Skeletal muscle satellite cell (primary cell): ENCODE measurements around the gene UBE3B.

Experiments
- H3K27me3 ChIP-seq: 2 replicates; pipeline ENCODE4 v1.7.0; 2013; ENCODE audit warnings: low read length; ENCODE audit not compliant: control insufficient read depth, insufficient read depth
- H3K36me3 ChIP-seq: 2 replicates; pipeline ENCODE4 v1.7.0; 2013; ENCODE audit warnings: mild to moderate bottlenecking, control low read depth, low read length; ENCODE audit not compliant: insufficient read depth
- H3K4me1 ChIP-seq: 2 replicates; pipeline ENCODE4 v1.7.0; 2013; ENCODE audit warnings: low read length; ENCODE audit not compliant: control insufficient read depth, insufficient read depth
- H3K4me2 ChIP-seq: 2 replicates; pipeline ENCODE4 v1.7.0; 2013; ENCODE audit warnings: mild to moderate bottlenecking, low read length
- H3K4me3 ChIP-seq: 2 replicates; pipeline ENCODE4 v1.7.0; 2013; ENCODE audit warnings: low read length
- H3K9ac ChIP-seq: 2 replicates; pipeline ENCODE4 v1.7.0; 2013; ENCODE audit warnings: mild to moderate bottlenecking, low read depth, low read length, moderate library complexity
- H3K9me3 ChIP-seq: replicated peaks from 2 replicates; pipeline ENCODE4 v1.7.0; 2013; ENCODE audit warnings: mild to moderate bottlenecking, control low read depth, low read length

The UBE3B gene

DNA sequence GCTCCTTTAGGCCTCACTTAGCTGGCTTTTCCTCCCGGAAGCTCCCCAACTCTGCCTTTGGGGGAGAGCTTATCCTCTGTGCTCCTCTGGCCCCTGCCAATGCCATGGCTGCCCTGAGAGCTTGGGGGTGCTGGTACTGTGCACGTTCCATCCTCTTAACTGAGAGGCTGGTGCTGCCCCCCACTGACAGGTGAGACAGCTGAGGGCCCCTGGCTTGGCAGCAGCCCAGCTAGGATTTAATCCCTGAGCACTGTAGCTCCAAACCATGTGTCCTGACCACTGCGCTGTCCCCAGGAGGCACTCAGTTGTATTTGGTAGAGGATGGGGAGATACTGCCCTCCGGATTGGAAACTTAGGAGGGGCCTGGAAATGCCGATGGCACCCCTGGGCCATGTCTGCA lies 46.1 kb downstream of the UBE3B start:
- H3K36me3 ChIP-seq = peaks cover 60% of the 10 kb centered on the region
- H3K9me3 ChIP-seq = no peaks in the 10 kb centered on the region

DNA sequence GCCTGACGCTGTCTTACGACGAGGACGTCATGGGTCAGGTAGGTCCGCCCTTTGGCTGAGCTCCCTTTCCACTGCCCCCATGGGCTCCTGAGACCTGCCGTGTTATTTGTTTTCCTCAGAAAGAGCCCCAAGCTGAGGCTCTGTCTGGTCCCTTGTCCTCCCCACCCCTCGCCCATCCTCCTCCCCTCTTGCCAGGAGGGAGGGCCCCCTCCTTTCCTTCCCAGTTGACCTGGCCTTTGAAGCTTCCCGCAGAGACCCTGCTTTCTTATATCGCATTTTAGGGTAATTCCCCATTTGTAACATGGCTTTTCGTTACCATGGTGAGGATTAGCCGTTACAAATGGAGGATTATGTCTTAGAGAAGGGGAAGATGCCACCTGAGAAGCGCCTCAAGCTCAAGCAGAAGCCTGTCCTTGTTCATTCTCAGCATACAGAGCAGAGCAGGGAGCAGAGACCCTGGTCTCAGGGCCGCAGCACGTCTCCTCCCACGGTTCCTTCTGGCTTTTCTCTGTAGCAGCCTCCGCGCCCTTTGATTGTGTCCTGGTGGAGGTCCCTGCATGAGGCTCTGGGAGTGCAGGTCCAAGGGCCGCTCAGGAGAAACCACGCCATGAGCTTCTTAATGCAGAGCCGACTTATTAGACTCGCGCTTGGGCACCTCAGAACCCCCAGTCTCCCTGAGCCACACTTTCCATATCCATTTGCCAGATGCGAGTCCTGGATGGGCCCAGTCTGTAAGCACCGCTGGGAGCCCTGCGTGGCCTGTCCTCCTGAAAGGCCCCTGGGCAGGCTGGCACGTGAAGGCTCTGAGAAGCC lies 47.2 kb downstream of the UBE3B start:
- Histone ChIP-seq H3K4me1 (peaks cover 2% of the 10 kb centered on the region), H3K27me3 (no peaks in the 10 kb centered on the region), H3K4me3 (no peak overlapping the region), H3K36me3 (peaks cover 63% of the 10 kb centered on the region), H3K9ac (no peak overlapping the region), H3K4me2 (no peak overlapping the region), H3K9me3 (no peaks in the 10 kb centered on the region)

More for the DNA sequence above, 46.1 kb downstream of the UBE3B start:
- Histone ChIP-seq H3K4me1 (peaks cover 11% of the 10 kb centered on the region), H3K9ac (no peak overlapping the region), H3K4me2 (no peak overlapping the region), H3K4me3 (no peak overlapping the region), H3K27me3 (no peaks in the 10 kb centered on the region)

DNA sequence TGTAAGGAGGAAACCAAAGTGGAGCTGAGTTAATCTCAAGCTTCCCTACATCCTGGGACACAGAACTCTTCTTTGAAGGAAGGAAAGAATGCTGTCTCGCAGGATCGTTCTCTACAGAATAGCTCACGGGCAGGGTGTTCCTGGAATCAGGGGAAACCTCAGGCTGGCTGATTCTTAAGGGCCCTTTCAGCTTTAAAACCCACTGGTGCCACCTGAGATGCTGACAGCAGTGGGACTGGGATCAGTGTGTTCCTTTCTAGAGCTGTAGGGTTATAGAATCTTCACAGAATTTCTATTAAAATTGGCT lies 47.8 kb downstream of the UBE3B start:
- H3K36me3 ChIP-seq = peaks cover 61% of the 10 kb centered on the region
- no peaks in the 10 kb centered on the region for H3K4me1 ChIP-seq
- no peak overlapping the region for H3K4me2 ChIP-seq
- no peaks in the 10 kb centered on the region for H3K27me3 ChIP-seq
- H3K9me3 ChIP-seq = no peaks in the 10 kb centered on the region
- H3K9ac ChIP-seq = no peak overlapping the region
- H3K4me3 ChIP-seq = no peak overlapping the region

- Histone ChIP-seq H3K9me3 (no peaks in the 10 kb centered on the region), H3K4me2 (no peak overlapping the region), H3K4me3 (no peak overlapping the region), H3K36me3 (peaks cover 56% of the 10 kb centered on the region), H3K4me1 (no peaks in the 10 kb centered on the region), H3K9ac (no peak overlapping the region), H3K27me3 (no peaks in the 10 kb centered on the region)
These were observed 50.2 kb downstream of the UBE3B start for GRCh38 chr12:109527489-109528123.

GRCh38 chr12:109529691-109530640 lies 52.5 kb downstream of the UBE3B start:
- H3K4me1 ChIP-seq = no peaks in the 10 kb centered on the region
- no peaks in the 10 kb centered on the region for H3K9me3 ChIP-seq
- H3K27me3 ChIP-seq = no peaks in the 10 kb centered on the region
- H3K4me2 ChIP-seq = no peak overlapping the region
- no peak overlapping the region for H3K9ac ChIP-seq
- H3K36me3 ChIP-seq = peaks cover 52% of the 10 kb centered on the region
- no peak overlapping the region for H3K4me3 ChIP-seq

DNA sequence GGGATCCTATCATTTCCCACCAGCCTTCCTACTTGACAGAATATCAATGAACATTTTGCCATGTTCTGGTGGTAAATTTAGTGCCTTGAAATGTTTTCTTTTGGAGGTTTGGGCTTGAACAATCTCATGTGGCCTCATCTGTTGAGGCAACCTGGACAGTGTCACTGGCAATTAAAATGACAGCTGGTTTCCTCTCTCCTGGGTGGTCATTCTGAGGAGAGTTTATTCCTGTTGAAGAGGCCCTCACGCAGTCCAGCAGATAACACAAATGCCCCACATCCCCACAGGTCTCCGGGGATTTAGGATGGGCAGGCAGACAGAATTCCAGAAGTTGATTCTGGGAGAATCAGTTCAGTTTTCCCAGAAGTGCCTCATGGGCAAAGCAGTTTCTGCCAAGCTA lies 54.0 kb downstream of the UBE3B start:
- Histone ChIP-seq H3K9ac (no peak overlapping the region), H3K36me3 (peaks cover 48% of the 10 kb centered on the region), H3K4me3 (no peak overlapping the region), H3K27me3 (no peaks in the 10 kb centered on the region), H3K9me3 (no peaks in the 10 kb centered on the region), H3K4me2 (no peak overlapping the region), H3K4me1 (no peaks in the 10 kb centered on the region)

DNA sequence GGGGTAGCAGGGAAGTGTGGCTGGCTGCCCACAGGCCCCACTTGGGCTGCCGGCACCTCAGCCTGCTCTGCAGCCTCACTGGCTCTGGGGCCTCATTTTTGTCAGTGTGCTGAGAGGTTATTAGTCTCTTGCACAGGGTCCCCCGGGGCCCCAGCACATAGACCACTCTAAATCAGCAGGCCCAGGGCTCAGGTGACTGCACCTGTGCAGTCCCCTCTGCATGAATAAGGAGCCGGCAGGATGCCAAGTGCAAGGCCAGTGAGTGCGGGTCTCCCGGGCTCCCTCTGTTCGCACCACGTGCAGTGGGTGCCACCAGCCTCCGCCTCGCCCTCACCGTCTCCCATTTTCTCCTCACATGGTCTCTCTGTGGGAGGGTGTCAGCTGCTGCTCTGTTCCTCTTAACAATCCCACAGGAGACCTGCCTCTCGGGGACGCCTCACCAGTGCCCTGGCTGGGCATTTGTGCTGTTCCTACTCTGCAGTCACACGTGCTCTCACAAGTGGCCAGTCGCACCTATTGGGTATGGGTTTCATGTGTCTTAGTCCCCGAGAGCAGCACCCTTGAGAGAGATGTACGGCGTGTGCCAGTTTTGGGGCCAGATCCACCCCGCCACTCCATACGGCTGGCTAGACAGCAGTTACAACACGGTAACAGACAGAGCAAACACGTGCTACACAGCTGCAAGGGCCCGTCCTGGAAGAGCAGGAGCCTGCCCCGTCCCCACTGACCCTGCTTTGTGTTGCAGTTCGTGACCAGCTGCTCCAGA lies 55.5 kb downstream of the UBE3B start:
- no peaks in the 10 kb centered on the region for H3K4me1 ChIP-seq
- peaks cover 40% of the 10 kb centered on the region for H3K36me3 ChIP-seq
- no peak overlapping the region for H3K4me3 ChIP-seq
- no peak overlapping the region for H3K9ac ChIP-seq
- no peak overlapping the region for H3K4me2 ChIP-seq
- no peaks in the 10 kb centered on the region for H3K27me3 ChIP-seq
- H3K9me3 ChIP-seq = no peaks in the 10 kb centered on the region

DNA sequence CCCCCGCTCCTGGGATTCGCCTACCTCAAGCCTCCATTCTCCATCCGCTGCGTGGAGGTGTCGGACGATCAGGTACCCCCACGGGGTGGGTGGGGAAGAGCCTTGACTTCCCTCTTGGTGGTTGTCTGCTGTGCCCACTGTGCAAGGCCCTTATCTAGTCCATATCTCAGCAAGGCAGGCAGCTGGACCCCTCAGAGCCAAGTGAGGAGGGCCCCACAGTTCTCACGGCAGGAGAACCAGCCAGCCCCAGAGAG lies 56.0 kb downstream of the UBE3B start:
- no peak overlapping the region for H3K4me3 ChIP-seq
- H3K9ac ChIP-seq = no peak overlapping the region
- H3K4me2 ChIP-seq = no peak overlapping the region
- H3K27me3 ChIP-seq = no peaks in the 10 kb centered on the region
- H3K4me1 ChIP-seq = no peaks in the 10 kb centered on the region
- H3K36me3 ChIP-seq = peaks cover 40% of the 10 kb centered on the region
- H3K9me3 ChIP-seq = no peaks in the 10 kb centered on the region

DNA sequence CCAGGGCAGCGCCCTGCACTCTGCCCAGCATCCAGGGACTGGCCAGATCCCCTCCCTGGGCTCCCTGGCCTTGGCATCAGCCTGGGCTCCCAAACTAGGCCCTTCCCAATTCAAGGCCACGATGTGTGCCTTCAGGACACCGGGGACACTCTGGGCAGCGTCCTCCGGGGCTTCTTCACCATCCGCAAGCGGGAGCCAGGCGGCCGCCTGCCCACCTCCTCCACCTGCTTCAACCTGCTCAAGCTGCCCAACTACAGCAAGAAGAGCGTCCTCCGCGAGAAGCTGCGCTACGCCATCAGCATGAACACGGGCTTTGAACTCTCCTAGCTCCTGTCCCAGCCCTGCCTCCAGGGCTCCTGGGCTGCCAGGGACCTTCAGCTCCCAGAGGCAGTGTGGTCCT lies 57.0 kb downstream of the UBE3B start:
- H3K27me3 ChIP-seq = no peaks in the 10 kb centered on the region
- H3K36me3 ChIP-seq = peaks cover 38% of the 10 kb centered on the region
- no peaks in the 10 kb centered on the region for H3K9me3 ChIP-seq
- H3K4me2 ChIP-seq = no peak overlapping the region
- no peak overlapping the region for H3K9ac ChIP-seq
- no peak overlapping the region for H3K4me3 ChIP-seq
- H3K4me1 ChIP-seq = peaks cover 9% of the 10 kb centered on the region

DNA sequence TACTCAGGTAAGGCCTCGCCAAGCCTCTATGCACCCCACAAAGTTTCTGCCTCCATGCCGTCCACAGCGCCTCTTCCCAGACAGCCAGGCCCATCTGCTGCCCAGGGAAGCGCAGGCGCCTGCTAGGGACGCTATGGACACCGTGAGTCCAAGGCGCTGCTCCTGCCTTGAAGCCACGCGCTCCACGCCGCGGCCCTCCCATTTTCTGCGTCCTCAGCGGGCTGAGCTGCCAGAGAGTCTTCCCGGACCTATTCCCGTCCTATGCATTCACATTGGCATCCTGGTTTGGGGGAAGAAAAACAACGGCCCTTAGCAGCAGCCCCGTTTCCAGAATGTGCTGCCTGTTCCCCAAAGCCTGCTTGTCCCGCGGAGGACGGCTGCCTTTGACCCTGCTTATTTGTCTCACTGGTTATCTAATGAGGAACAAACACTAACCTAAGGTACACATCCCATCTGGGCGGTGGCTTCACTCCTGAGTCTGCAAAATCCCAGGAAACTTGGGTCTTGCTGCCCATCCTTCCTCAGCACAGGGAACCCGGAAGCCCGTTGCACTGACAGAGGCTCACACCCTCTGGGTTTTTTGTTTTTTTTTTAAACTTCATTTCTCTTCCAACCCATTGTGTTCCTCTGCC lies 57.9 kb downstream of the UBE3B start:
- no peak overlapping the region for H3K4me3 ChIP-seq
- H3K27me3 ChIP-seq = no peaks in the 10 kb centered on the region
- no peaks in the 10 kb centered on the region for H3K9me3 ChIP-seq
- no peak overlapping the region for H3K9ac ChIP-seq
- H3K36me3 ChIP-seq = peaks cover 31% of the 10 kb centered on the region
- H3K4me1 ChIP-seq = peaks cover 16% of the 10 kb centered on the region
- no peak overlapping the region for H3K4me2 ChIP-seq

GRCh38 chr12:109535863-109536250 lies 58.4 kb downstream of the UBE3B start:
- H3K4me1 ChIP-seq = peaks cover 20% of the 10 kb centered on the region
- H3K36me3 ChIP-seq = peaks cover 26% of the 10 kb centered on the region
- no peak overlapping the region for H3K4me2 ChIP-seq
- H3K27me3 ChIP-seq = no peaks in the 10 kb centered on the region
- no peaks in the 10 kb centered on the region for H3K9me3 ChIP-seq
- no peak overlapping the region for H3K4me3 ChIP-seq
- no peak overlapping the region for H3K9ac ChIP-seq
